ENCODE measurements around the gene NPTX1. TPM values are rescaled to one million over a fixed set of nuclear protein-coding genes. Genes with fewer than 3 reads are reported as not detected.

Gene NPTX1
- total RNA-seq, 1 donor from 2014 or later = 19.3 TPM

DNA sequence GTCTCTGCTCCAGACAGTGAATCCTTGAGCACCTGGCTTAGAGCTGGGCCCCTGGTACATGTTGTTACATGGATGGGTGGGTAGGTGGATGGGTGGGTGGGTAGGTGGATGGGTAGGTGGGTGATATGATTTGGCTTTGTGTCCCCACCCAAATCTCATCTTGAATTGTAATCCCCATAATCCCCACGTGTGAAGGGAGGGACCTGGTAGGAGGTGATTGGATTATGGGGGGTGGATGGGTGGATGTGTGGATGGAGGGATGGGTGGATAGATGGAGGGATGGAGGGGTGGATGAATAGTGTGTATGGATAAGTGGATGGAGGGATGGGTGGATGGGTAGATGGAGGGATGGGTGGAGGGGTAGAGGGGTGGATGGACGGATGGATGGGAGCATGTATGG is 26.6 kb upstream of the NPTX1 start:
- DNase-seq = no peak

GRCh38 chr17:80502578-80502877 is 26.1 kb upstream of the NPTX1 start:
- DNase-seq = no peak

DNA sequence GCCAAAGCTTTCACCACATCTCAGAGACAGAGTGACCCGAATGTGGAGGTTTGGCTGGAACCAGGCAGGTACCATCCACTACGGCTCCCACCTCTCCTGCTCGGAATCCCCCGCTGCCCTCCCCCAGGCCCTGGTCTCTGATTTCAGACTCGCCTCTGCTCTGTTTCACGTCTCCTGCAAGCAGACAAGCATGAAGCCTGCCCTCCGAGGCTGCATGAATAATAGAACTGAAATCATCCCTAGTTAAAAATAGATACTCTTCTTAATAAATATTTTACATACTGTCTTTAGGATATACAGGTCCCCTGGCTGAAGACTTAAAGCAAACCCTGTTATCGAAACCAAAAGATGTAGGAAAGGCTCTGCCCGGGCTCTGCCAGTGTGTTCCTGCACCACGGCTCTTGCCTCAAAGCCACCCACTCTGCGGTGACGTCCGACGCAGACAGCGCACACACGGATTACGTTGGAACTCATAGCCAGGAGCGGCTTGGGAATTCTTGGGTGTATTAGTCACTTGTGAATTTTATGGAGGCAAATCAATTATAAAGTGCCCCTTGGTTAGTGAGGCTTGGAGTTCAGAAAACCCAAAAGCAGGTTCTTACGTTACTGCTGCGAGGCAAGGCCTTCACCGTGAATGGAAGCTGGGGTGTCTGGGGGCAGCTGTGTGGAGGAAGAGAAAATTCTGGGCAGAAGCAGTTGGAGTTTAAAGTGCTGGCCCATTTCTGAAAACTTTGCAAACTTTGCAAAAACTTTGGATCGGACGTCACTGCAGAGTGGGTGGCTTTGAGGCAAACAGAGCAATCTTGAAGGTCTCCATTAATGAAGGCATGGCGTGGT is 25.6 kb upstream of the NPTX1 start:
- no peak for DNase-seq

DNA sequence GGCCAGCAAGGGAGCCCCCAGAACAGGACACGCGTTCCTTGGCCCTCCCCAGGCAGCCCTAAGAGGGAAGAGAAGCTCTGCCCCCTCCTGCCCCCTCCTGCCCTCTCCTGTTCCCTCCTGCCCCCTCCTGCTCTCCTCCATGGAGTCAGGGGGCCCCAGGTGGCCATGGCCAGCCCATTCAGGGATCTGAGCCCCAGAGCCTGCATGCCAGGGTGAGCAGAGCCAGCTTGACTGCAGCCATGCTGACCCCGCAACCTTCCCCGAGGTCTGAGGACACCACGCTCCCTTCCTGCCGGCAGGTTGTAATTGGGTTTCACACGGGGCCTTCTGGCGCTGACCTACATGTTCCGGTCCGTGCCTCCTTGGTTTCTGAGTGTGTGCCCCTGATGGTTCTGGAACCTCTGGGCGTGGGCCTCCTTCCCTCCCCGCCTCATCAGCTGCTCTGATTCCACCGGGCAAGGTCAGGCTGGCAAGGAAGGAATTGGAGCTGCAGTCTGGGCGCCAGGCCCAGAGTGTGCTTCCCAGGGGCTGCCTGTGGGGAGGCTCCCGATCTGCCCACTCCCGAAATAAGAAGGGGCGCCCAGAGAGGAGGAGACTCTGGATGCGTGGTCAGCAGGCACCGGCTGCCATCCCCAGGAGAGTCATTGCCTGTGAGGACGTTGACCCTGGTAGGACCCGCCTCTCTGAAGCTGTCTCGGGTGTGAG is 23.7 kb upstream of the NPTX1 start:
- no peak for DNase-seq

GRCh38 chr17:80499560-80499959 is 23.2 kb upstream of the NPTX1 start:
- DNase-seq = no peak

- no peak for DNase-seq
These were observed 22.6 kb upstream of the NPTX1 start for GRCh38 chr17:80498920-80499410.

DNA sequence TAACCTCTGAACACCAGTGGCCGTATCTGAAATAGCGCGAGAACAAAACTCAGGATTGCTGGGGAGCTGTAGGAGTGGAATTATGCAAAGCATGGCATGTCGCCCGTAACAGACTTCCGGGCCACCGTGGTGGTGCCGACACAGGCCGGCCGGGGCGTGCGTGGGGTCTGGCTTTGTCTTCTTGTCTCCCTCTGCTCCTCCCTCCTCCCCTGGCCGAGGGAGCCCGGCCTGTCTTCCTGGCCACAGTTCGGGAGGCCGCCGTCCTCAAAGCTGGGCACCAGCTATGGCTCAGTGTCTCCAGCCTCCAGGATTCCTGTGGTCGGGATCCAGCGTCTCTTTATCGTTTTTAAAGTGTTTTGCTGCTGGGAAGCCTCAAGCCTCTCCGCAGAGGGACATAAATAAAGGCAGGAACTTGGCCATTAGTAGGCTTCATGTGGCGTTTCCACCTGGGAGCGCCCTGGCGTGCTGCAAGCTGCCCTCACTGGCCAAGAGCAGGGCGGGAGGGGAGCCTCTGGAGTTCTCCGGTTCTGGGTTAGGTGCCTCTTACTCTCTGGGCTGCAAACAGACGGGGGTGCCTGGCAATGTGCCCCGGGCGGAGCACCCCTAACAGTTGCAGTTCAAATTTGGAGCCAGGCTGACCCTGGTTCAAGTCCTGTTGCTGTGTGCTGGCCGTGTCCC is 22.0 kb upstream of the NPTX1 start:
- DNase-seq = no peak

DNA sequence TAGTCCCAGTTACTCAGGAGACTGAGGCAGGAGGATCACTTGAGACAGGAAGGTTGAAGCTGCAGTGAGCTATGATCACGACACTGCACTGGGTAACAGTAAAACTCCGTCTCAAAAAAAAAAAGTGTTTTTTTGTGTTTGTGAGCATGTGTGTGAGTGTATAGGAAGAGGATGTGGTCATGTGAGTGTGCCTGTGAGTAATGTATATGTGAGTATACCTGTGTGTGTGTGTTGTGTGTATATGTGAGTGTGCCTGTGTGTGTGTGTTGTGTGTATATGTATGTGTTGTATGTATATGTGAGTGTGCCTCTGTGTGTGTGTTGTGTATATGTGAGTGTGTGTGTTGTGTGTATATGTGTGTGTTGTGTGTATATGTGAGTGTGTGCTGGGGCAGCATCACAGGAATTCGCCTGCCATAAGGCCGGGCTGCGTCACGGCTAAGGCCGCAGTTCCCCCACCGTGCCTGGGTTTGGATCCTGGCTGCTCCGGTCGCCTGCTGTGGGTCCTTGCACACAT is 21.4 kb upstream of the NPTX1 start:
- no peak for DNase-seq

GRCh38 chr17:80494547-80494946 is 18.1 kb upstream of the NPTX1 start:
- DNase-seq = no peak

GRCh38 chr17:80492343-80493136 is 16.1 kb upstream of the NPTX1 start:
- DNase-seq = no peak

GRCh38 chr17:80491478-80492342 is 15.3 kb upstream of the NPTX1 start:
- DNase-seq = no peak

GRCh38 chr17:80487511-80487910 is 11.1 kb upstream of the NPTX1 start:
- no peak for DNase-seq

GRCh38 chr17:80486692-80487091 is 10.3 kb upstream of the NPTX1 start:
- no peak for DNase-seq

- no peak for DNase-seq
These were observed 9.4 kb upstream of the NPTX1 start for GRCh38 chr17:80485846-80486245.

- DNase-seq = no peak
These were observed 6.3 kb upstream of the NPTX1 start for GRCh38 chr17:80482555-80483308.

GRCh38 chr17:80482058-80482318 is 5.6 kb upstream of the NPTX1 start:
- DNase-seq = no peak

DNA sequence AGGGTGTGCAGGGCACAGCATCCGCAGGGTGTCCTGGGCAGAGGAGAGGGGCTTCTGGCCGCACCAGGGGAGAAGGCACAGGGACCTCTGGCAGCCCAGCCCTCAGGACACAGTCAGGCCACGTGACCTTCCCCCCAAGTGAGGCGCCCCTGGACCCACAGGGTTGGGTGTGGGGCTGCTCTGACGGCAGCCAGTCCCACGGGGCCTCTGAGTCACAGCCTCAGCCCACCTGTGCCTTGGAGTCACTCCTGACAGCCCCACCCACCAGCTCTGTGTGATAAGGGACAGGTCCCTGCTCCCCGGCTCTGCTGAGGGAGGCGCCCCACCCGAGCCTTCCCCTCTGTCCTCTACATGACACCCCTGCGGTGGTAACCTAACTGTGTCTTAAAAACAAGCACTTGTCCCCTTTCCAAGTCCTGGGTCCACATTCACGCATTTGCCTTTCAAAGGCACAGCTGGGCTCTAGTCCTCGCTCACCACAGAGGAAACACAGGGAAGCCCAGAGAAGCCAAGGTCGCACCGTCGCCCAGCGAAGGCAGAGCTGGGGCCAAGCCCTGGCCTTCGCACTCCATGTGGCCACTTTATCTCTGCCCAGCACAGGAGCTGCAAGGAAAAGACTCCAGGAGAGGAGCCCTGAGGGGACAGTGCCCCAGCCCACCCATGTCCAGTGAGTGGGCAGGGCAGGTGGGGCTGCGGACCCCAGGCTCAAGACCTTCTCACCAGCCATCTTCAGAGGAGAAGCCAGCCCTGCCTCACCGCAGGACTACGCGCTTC is 5.1 kb upstream of the NPTX1 start:
- DNase-seq = no peak

- no peak for DNase-seq
These were observed 3.8 kb upstream of the NPTX1 start for GRCh38 chr17:80480248-80480647.

DNA sequence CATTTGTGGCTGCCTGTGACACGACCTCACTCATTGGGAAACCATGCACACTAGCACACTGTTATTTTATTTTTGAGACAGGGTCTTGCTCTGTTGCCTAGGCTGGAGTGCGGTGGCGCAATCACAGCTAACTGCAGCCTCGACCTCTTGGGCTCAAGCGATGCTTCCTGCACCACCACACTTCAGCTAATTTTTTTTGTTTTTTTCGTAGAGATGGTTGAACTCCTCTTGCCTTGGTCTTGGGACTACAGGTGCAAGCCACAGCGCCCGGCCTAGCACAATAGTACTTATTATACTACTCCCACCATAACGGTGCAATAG is 2.8 kb upstream of the NPTX1 start:
- DNase-seq = no peak

All from occipital lobe (tissue), 2 donors.